Measurements from ENCODE around the gene CERS3. TPM values are rescaled to one million over a fixed set of nuclear protein-coding genes. Genes with fewer than 3 reads are reported as not detected.
A peak's percentile ranks its signal among the peaks of the same experiment; 100 is the strongest.

Gene CERS3
- polyA plus RNA-seq, 1 experiment: not detected

DNA sequence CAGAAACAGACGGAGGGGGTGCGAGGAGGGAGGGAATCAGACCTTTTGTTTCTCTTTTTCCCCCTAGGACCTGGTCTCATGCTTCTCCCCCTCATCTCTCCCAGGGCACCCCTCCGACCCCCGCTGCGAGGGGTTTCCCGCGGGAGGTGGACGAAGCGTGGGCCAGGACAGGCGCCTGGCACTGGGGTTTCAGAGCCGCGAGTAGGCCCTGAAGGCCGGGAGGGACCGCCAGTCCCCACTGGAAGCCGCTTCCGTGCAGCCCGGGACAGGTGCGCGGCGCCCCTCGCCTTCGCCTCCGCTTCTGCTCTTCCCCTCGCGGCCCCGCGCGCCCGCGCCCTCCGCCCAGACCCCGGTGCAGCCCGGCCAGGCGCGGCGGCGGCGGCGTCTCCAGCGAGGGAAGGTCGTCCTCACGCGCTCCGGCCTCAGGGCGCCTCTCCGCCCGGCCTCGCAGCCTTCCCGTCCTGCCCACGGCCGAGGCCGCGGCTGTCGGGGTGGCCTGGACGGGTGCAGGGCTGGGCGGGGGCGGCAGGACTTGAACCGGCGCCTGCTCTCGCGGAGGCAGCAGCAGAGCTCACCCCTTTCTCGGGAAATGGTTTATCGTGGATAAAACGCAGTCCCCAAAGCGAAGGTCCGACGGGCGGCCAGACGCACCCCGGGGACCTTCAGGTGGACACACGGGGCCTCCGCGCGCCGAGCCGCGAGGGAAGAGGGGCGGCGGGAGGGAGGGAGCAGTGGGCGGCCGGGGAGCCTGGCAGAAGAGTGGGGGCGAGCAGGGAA, 155.4 kb downstream of the CERS3 start:
- no peak for DNase-seq (ENCODE audit: low read depth, low spot score)
- H3K4me3 ChIP-seq (ENCODE audit: low read depth, low read length): no peak overlapping the region
- peaks cover 9% of the 10 kb centered on the region for H3K9me3 ChIP-seq (ENCODE audit: control insufficient read depth, insufficient read depth, low read length)
- CTCF ChIA-PET: no interaction called here
- no peak overlapping the region for H3K27ac ChIP-seq (ENCODE audit: low read depth, low read length)
- TF ChIP-seq CTCF (IDR thresholded peaks at IDR 0.05; ENCODE audit: low read depth, low read length): no peak
- no peaks in the 10 kb centered on the region for H3K27me3 ChIP-seq (ENCODE audit: control insufficient read depth, insufficient read depth, low read length)
- POLR2A ChIA-PET: no interaction called here

- CTCF ChIA-PET: no interaction called here
- H3K9me3 ChIP-seq (ENCODE audit: control insufficient read depth, insufficient read depth, low read length): peaks cover 4% of the 10 kb centered on the region
- POLR2A ChIA-PET: no interaction called here
- H3K4me3 ChIP-seq (ENCODE audit: low read depth, low read length): no peak overlapping the region
- no peak for TF ChIP-seq CTCF (IDR thresholded peaks at IDR 0.05; ENCODE audit: low read depth, low read length)
- H3K27ac ChIP-seq (ENCODE audit: low read depth, low read length): no peak overlapping the region
- DNase-seq (ENCODE audit: low read depth, low spot score): no peak
- H3K27me3 ChIP-seq (ENCODE audit: control insufficient read depth, insufficient read depth, low read length): no peaks in the 10 kb centered on the region
Observed at GRCh38 chr15:100372739-100373119, 156.0 kb downstream of the CERS3 start.

DNA sequence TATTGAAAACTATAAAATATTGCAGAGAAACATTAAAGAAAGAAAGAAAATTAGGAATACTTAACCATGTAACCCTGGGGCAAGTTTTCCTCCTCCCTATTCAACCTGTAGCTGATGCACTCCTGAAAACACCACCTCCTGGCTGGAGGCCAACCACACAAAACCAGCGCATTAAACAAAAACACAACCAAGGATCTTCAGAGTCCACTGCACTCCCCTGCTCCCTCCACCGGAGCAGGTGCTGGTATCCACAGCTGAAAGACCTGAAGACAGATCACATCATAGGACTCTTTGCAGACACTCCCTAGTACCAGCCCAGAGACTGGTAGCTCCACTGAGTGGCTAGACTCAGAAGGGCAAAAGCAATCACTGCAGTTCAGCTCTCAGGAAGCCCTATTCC, 173.4 kb downstream of the CERS3 start:
- no peak overlapping the region for H3K4me3 ChIP-seq (ENCODE audit: low read depth, low read length)
- ChIA-PET POLR2A (no interaction called here), CTCF (no interaction called here)
- H3K27me3 ChIP-seq (ENCODE audit: control insufficient read depth, insufficient read depth, low read length): no peaks in the 10 kb centered on the region
- H3K27ac ChIP-seq (ENCODE audit: low read depth, low read length): no peak overlapping the region
- TF ChIP-seq CTCF (IDR thresholded peaks at IDR 0.05; ENCODE audit: low read depth, low read length): no peak
- H3K9me3 ChIP-seq (ENCODE audit: control insufficient read depth, insufficient read depth, low read length): no peaks in the 10 kb centered on the region
- DNase-seq (ENCODE audit: low read depth, low spot score): no peak

DNA sequence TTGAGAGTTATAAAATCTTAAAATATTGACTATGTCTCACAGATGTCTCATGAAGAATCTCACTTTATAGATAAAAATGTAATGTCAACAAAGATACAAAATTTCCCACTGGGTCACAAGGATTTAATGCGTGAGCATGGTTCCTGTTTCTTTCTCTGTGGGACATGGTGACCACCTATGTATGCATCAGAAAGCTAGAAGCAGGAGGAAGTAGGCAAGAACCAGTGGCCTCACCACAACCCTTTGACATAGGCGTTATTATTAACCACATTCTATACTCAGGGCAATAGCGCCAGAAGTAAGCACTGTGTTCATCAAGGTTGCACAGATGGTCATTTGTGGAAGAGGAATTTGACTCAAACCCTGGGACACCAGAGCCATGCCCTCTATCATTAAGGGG, 175.3 kb downstream of the CERS3 start:
- POLR2A ChIA-PET: no interaction called here
- CTCF ChIA-PET: no interaction called here
- Histone ChIP-seq H3K27me3 (ENCODE audit: control insufficient read depth, insufficient read depth, low read length) (no peaks in the 10 kb centered on the region), H3K9me3 (ENCODE audit: control insufficient read depth, insufficient read depth, low read length) (peaks cover 6% of the 10 kb centered on the region; the same call in 1 of the 2 replicates), H3K27ac (ENCODE audit: low read depth, low read length) (no peak overlapping the region), H3K4me3 (ENCODE audit: low read depth, low read length) (no peak overlapping the region)
- no peak for TF ChIP-seq CTCF (IDR thresholded peaks at IDR 0.05; ENCODE audit: low read depth, low read length)
- DNase-seq (ENCODE audit: low read depth, low spot score): no peak

DNA sequence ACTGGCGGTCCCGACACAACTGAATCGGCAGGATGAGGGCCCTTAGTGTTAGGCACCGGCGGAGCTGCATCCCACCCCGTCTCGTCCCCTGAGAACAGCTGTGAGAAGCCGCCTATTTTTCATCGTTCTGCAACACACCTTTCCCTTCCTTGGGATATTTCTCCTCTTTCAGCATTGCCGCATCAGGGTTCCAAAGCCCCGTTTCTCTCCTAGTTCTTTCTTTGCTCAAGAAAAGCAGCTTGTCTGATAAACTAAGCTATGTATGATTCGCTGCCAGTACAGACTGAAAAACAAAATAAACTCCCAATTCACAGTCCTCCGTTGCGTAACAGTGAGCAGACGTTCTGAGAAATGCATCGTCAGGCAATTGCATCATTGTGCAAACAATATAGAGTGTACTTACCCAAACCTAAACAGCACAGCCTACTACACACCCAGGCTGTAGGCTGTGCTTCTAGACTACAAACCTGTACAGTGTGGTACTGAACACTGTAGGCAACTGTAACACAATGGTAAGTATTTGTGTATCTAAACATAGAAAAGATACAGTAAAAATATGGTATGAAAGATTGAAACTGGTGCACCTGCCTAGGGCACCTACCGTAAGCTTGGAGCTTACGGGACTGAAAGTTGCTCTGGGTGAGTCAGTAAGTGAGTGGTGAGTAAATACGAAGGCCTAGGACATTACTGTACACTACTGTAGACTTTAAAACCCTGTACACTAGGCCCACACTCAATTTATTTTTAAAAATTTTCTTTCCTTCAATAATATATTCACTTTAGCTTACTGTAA, 178.1 kb downstream of the CERS3 start:
- POLR2A ChIA-PET: no interaction called here
- DNase-seq (ENCODE audit: low read depth, low spot score): no peak
- Histone ChIP-seq H3K27me3 (ENCODE audit: control insufficient read depth, insufficient read depth, low read length) (no peaks in the 10 kb centered on the region), H3K4me3 (ENCODE audit: low read depth, low read length) (peak overlapping the region; percentile 31; the same call in 1 of the 2 replicates), H3K27ac (ENCODE audit: low read depth, low read length) (peak overlapping the region; percentile 61), H3K9me3 (ENCODE audit: control insufficient read depth, insufficient read depth, low read length) (peaks cover 6% of the 10 kb centered on the region; the same call in 1 of the 2 replicates)
- CTCF ChIA-PET: interaction anchor here (0.6 to 4.1 kb wide), 29 partner anchors 8 to 1078 kb away, joined by 3 to 85 read pairs (median 4); partner anchors contain the start of genes ADAMTS17, ASB7 and LINS1
- no peak for TF ChIP-seq CTCF (IDR thresholded peaks at IDR 0.05; ENCODE audit: low read depth, low read length)

Data from AG04450 (cell line).